T-helper 2 cell (primary cell): Measurements from ENCODE around the gene ANKRD39.
A peak's percentile ranks its signal among the peaks of the same experiment; 100 is the strongest.

ENCODE experiments used
- DNase-seq, 5 experiments: peaks; one replicate each; pipeline versions ENCODE4 v3.0.0 to v3.0.0-alpha.2; 2012 to 2022

ANKRD39 gene

GRCh38 chr2:96826546-96827278, 31.1 kb downstream of the ANKRD39 start:
- no peak for DNase-seq

- DNase-seq, result no peak
Observed at GRCh38 chr2:96825057-96825456, 32.8 kb downstream of the ANKRD39 start.

DNA sequence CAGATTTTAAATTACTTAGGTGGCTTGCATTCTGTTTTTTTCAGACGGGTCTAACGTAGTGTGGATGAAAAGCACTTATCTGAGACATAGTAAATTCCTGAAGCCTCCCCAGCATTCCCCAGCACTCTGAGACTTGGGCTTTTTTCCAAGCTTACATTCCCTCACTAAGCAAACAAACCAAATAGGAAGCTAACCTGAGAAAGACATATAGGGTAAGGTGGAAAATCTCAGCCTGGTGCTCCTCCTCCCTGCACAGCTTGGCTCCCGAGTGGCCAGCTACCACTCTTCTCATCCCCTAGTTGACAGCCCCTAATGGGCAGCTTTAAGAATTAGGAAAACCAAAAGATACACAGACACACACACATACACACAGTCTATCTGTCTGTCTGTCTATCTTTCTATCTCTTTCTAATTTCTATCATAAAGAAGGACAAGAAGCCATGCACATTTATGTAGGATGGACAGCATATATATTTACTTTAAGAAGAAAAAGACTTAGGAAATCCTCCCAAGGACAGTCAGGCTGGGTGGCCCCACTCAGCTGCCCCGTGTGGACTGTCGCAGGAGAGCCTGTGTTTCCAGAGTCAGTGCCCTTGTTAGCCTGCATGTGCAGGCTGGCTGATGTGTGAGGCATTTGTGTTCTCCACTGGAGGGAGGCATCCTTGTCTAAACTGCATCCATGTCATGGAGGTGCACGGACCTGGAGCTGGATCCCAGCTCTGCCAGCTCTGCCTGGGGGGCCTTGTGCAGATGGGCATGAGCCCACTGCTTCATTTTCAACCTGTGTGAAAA, 33.5 kb downstream of the ANKRD39 start:
- no peak for DNase-seq

DNA sequence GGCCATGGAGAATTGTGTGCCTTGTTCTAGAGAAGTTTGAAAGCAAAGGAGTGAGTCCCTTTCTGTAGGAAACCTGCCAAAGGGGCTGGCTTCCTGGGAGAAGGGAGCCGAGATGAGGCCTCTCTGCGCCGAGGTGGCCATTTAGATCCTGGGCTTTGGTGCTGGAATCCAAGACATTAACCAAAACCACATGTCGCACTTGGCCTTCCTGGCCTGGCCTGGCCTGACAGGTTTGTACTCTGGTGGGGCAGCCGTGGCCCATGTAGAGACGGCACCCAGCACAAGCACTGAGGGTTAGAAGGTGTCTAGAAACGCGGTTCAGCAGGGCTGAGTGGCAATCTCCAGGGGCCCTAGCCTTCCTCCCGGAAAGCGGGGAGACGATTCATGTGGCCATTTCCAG, 34.6 kb downstream of the ANKRD39 start:
- DNase-seq, result no peak

- no peak for DNase-seq
Observed at GRCh38 chr2:96822786-96823185, 35.0 kb downstream of the ANKRD39 start.

DNA sequence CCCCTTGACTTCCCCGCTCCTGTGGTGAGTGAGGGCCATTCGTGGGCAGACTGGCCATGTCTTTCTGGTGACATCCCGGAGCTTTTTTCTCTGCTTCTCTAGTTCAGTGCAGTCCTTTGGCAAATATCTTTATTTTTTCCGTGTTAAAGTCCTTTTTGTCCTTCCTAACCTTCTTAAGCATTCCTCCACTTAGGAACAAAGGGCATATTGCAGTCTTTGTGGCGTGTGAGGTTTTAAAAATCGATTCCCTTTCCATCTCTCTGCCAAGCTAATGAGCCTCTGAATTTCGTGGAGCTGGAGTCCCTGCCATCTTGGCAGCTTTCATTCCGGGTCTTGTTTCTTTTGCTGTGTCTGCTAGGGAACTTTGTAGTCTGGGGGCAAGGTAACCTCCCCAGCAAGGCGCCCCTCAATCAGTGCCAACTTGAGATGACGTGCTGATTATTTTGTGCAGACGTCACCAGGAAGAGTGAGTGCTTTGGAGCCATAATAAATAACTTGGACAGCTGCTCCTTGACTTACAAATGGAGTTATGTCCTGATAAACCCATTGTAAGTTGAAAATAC, 36.6 kb downstream of the ANKRD39 start:
- no peak for DNase-seq

DNA sequence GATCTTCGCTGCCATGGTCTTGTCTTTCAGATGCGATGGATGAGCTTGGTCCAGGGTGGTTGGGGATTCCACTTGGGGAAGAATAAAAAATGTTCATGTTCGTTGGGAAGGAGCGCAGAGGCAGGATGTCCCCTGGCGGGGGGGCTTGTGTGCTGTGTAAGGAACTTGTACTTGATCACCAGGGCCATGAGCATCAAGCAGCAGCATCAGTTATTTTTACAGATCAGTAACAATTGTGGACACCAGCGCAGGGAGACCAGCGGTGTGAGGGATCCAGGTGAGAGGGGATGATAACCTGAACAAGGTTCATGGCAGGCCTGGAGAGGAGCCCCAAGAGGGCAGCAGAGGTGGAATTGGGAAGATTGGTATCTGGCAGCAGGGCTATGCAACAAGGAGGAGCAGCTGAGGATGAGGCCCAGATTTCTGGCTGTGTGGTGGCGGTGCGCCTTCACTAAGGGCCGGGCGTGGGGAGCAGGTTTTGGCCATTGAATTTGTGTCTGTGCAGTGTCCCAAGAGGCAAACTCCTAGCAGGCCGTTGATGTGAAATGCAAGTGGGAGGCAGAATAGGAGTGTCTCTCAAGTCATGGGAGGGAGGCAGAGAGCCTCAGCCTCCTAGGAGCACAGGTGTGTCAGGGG, 37.8 kb downstream of the ANKRD39 start:
- no peak for DNase-seq

DNA sequence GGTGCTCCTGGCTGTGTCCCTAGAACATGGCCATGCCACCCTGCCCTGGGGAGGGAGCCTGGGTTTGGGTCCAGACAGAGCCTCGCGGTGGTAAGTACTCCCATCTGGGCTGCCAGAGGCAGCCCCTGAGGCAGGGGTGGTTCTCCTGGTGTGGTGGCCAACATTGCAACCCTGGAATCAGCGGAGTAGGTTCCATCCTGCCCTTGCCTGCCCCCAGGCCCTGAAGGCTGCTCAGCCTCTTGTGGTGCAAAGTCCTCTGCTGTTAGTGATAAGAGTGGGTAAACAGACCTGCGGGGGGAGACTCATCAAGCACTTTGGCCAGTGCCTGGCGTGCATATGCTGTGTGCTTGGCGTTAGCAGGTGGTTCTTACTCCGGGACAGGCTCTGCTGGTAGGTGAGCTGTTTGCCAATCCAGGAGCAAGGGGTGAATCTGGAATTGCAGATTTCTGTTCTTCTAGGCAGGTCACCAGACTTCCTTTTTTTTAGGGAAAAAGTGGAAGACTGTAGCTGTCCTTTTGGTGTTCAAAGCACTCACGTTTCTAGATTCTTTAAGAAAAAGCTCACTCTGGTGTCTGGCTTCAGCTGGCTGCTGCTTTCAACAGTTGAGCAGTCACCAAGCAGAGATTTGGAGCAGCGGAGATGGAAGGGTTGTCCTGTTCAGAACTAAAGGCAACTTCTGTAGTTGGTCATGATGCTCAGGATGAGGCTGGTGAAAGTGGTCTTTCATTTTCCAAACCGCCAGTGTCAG, 38.5 kb downstream of the ANKRD39 start:
- DNase-seq, result no peak

- no peak for DNase-seq
Observed at GRCh38 chr2:96817882-96818281, 39.9 kb downstream of the ANKRD39 start.

- DNase-seq, result peak in 1 of 5 experiments; percentile 22
Observed at GRCh38 chr2:96816836-96817702, 40.7 kb downstream of the ANKRD39 start.

DNA sequence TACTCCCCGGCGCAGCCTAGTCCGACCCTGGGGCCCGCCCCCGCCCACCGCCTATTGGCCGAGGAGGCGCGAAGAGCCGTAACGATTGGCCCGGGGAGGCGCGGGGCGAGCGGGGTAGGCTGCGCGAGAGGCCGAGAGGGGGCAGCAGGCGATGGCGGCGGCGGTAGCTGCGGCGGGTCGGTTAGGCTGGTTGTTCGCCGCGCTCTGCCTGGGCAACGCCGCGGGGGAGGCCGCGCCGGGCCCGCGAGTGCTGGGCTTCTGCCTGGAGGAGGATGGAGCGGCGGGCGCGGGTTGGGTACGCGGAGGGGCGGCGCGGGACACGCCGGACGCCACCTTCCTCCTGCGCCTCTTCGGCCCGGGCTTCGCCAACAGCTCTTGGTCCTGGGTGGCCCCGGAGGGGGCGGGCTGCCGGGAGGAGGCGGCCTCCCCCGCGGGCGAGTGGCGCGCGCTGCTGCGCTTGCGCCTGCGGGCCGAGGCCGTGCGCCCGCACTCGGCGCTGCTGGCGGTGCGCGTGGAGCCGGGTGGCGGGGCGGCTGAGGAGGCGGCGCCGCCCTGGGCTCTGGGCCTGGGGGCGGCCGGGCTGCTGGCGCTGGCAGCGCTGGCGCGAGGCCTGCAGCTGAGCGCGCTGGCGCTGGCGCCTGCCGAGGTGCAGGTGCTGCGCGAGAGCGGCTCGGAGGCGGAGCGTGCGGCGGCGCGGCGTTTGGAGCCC, 41.5 kb downstream of the ANKRD39 start, which contains the start of gene CNNM3:
TSS of gene CNNM3 (plus strand) at position 142 of the 709 bp plus-strand sequence. CDS start at position 152, 10 bp downstream.
- DNase-seq, result peak; percentile 93 to 96 (median 94)

DNA sequence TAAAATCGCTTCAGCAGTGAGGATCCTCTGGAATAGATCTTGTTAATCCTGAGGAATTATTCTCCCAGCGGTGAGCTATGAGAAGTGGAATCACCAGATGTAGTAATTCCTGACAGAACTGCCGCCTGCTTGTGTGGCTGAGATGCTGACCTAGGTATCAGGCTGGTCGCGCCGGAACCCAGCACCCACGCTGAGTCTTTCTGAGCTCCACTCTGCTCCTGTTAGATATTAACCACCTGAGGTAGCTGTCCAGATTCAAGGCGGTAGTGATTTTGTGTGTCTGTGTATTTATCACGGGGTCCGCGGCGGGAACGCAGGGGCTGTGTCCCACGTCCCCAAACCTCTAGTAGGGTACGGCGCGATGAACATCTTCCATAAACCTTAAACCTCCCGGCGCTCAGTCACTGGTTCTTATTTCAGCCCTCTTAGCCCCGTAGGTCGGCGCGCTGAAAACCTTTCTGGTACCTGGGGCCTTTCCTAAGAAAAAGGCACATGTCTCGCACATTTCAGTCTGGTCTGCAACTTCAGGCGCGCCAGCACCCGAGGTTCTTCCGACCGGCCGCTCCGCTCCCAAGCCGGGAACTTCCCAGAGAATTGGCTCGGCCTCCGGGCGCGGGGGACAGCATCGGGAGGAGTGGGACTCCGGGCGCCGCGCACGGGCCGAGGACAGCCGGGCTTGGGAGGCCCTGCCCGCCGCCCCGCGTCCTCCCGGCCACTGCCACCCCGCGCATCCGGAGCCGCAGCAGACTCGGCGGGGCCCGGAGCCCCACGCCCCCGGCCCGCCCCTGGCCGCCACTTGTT, 42.3 kb downstream of the ANKRD39 start:
- peak in 1 of 5 experiments; percentile 49 for DNase-seq

GRCh38 chr2:96813656-96814055, 44.2 kb downstream of the ANKRD39 start:
- DNase-seq, result no peak

- no peak for DNase-seq
Observed at GRCh38 chr2:96811917-96812316, 45.9 kb downstream of the ANKRD39 start.

DNA sequence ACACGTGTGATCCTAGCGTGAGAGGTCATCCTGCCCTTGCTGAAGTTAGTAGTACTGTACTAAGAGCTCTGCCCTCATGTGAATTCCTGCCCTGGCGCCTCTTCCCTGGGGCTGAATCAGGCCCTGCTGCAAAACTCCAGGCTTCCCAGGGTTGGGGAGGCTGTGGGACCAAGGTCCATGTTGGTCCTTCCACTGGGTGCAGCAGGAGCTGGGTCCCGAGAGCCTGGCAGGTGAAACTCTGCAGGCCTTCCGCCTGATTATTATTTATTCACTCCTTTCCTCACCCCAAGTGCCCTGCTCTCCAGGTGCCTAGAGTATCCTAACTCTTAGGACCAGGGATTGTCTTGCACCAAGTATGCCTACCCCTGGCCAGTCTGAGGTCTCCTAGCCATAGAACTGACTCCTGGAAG, 47.0 kb downstream of the ANKRD39 start:
- DNase-seq, result no peak

GRCh38 chr2:96809951-96810782, 47.6 kb downstream of the ANKRD39 start:
- peak in 1 of 5 experiments; percentile 47 for DNase-seq

DNA sequence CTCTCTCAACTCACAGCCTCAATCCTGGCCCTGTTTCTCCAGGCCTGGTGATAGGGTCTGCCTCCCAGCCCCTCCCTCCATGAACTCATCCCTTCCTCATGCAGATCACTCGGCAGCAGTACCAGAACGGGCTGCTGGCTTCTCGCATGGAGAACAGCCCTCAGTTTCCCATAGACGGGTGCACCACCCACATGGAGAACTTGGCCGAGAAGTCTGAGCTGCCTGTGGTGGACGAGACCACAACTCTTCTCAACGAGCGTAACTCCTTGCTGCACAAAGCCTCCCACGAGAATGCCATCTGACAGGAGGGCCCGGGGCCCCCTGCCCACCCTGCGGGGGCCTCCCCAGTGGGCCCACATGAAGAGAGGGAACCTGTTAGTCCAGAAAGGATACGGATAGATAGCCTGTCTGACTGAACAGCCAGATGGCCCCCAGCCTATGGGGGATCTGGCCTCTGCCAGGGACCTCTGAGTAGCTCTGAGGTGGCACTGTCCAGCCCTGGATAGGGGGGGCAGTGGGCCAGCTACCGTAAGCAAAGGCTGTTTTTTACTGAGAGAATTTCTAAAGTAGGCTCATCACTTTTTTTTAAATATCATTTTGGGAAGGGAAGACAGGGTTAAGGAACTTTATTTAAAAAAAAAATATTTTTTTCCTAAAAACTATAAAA, 48.5 kb downstream of the ANKRD39 start:
- DNase-seq, result no peak

DNA sequence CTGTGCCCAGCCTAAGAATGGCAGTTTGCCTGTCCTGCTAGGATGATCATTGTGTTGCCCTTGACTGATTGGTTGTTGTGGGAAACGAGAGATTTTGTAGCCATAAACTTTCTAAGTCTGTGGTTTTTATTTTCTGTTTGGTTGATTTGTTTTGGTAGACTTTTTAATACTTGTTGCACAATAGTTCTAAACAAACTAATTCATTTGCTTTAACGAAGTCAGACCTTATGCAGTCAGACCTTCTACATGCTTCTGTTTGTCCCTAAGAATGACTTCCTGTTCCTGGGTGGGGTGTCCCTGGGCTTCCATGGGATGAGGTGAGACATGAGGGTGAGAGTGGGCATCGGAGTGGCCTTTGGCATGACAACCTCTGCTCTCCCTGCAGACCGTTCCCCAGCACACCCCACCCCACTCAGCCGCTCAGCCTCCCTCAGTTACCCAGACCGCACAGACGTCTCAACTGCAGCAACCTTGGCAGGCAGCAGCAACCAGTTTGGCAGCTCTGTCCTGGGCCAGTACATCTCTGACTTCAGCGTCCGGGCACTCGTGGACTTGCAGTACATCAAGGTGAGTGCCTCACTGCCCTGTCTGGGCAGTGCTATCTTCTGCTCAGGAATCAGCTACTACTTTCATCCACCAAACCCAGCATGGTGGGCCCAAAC, 49.5 kb downstream of the ANKRD39 start:
- DNase-seq, result no peak
